DMS 273 (cell line): ENCODE measurements around the gene BCR.
A peak's percentile ranks its signal among the peaks of the same experiment; 100 is the strongest.

ENCODE experiments used
- DNase-seq: peaks from one replicate; lab custom pipeline; 2025; ENCODE audit not compliant: unreplicated experiment; lab: John Stamatoyannopoulos, UW

BCR gene

DNA sequence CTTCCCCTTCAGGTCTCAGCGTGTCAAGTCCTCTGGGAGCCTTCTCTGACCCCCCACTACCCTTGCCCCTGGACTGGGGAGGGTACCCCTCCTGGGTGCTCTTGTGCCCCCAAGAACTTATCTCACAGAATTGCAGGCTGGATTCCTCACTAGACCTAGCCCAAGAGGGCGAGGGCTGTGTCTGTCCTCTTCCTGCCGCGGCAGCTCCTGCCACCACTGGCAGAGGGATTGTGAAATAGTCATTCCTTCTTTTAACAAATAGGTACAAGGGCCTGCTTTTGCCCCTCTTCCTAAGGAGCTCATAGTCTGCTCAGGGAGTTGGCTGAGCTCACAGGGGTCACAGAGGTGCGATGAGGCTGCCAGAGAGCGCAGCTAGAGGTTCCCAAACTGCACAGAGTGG lies 29.5 kb upstream of the BCR start:
- DNase-seq = no peak

DNA sequence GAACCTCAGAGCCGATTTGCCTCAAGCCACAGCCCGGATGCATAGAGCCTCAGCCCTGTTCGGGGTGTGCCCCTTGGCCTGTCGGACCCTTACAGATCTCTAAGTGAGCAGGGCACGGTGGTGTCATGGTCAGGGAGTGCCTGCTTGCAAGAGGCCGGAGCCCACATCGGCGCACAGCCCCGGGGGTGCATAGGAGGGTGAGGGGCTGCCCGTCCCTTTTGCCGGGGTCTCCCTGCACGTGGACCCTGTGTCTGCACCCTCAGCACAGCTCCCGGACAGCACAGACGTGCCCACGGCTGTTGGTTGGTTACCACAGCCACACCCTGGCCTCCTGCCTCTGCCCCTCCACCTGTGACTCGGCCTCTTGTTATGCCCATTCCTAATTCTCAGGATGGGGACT lies 28.5 kb upstream of the BCR start:
- no peak for DNase-seq

DNA sequence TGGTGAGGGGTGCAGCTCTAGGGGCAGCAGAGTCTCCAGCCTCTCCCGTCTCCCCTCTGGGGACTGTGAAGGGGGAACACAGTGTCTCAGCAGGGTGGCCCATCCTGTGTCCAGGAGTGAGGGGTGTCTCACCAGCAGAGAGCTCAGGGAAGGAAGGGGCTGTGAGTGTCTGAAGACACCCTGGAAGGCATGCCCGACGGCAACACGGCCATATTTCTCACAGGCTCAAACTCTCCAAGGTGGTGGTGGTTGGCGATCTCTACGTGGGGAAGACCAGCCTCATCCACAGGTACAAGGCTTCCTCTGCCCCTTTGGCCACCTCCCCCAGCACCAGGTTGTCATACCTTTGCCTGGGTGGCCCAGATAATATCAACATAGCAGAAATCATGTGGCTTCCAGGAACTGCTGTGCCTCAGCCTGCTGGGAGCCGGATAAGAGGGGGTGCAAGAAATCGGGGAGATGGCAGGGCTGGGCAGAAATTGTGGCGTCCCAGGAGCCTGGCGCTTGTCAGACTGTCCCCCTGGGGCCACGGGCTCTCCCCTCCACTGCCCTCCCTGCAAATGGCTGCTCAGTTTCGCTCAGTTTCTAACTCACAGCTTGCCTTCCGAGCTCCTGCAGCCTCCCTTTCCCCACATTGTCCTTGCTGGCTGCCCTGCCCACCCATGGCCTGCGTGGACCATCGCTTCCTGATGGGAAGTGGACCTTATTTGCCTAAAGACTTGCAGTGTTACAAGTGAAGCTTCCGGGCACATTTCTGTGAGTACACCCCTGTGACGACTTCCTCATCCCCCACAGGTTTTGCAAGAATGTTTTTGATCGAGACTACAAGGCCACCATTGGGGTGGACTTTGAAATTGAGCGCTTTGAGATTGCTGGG lies 27.8 kb upstream of the BCR start:
- DNase-seq = no peak

GRCh38 chr22:23153994-23154393 lies 26.3 kb upstream of the BCR start:
- no peak for DNase-seq

- DNase-seq = no peak
Observed at GRCh38 chr22:23154461-23154860, 25.8 kb upstream of the BCR start.

DNA sequence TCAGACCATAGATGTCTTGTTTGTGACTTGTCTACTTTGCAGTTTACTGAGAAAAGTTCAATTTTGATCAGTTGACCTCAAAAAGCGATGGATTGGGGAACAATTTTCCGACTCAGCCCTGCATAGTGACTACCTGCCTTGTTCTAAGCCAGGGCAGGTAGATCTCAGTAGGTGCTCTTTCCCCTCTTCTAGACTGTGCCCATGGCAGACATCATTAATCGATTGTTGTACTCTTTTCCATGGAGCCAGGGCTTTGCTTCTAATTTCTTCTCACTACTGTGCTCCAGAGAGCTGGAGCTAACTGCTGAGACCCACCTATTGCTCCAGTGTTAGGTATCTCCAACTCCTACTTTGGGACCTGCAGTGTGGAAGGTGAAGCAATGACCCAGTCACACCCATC lies 25.2 kb upstream of the BCR start:
- DNase-seq = no peak

DNA sequence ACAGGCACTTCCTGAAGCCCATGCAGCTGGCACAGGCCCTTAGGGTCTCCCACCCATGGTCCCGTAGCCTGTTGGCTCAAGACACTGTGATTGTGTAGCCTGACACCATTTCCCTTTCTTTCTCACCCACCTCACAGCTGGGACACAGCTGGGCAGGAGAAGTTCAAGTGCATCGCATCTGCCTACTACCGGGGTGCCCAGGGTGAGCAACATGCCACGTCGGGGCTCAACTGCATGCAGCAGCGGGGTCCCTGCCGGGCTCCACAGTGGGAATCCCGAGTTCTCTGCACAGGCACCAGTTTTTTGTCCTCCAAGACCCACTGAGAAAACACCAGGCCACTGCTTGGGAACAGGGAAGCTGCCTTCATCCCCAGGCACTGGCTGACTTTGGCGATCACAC lies 24.5 kb upstream of the BCR start:
- no peak for DNase-seq

- no peak for DNase-seq
Observed at GRCh38 chr22:23156286-23156685, 24.0 kb upstream of the BCR start.

DNA sequence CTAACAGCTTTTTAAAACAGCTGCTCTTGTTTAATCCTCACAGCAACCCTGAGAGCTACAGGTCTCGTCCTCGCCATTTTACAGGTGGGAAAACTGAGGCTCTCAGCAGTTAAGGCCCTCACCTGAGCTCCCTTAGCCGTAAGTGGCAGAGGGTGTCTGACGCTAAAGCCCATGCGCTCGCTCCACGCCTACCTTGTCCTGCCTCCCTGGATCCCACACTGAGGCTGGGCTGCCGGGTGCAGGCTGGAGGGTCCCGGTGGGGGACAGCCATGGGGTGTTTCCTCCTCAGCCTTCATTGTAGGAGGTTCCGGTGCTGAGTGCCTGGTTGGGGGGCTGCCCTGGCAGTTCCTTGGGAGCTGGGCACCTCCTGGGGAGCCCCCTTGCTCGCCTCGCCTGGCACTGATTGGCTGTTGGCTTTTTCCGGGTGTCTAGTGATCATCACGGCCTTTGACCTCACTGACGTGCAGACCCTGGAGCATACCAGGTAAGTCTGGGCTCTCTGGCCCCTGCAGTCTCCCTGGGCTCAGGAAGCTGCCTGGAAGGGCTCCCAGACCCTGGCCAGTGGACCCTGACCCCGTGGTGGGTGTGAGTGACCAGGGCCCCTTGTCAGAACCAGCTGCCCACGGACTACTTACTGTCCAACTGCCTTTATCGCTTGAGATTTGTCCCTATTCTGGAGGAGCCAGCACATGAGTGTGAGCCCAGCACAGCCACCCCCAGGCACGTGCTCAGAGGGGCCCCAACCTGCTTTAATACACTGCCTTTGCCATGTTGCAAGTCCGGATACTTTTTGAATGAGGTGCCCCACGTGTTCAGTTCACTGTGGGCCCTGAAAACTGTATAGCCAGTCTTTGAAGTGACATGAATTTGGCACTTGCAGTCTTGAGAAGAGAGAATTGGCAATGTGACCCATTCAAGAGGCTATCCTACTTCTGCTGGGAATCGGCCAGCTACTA lies 22.5 kb upstream of the BCR start:
- no peak for DNase-seq

- no peak for DNase-seq
Observed at GRCh38 chr22:23158516-23159290, 21.6 kb upstream of the BCR start.

DNA sequence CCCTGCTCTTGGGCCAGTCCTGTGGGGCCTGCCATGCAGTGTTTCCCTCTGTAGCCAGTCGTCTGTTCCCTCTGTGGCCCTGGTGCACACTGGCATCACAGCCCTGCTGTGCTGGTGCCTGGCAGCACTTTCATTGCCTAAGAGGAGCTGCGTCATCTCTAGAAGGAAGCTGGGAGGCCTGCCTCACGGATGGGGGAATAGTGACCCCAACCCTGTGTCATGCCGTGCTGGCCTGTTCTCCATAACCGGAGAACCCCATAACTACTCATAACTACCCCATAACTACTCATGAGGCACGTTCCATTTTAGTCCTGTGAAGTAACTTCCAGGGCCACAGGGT lies 21.0 kb upstream of the BCR start:
- DNase-seq = no peak

- no peak for DNase-seq
Observed at GRCh38 chr22:23161029-23161428, 19.3 kb upstream of the BCR start.

- DNase-seq = no peak
Observed at GRCh38 chr22:23161574-23161973, 18.7 kb upstream of the BCR start.

DNA sequence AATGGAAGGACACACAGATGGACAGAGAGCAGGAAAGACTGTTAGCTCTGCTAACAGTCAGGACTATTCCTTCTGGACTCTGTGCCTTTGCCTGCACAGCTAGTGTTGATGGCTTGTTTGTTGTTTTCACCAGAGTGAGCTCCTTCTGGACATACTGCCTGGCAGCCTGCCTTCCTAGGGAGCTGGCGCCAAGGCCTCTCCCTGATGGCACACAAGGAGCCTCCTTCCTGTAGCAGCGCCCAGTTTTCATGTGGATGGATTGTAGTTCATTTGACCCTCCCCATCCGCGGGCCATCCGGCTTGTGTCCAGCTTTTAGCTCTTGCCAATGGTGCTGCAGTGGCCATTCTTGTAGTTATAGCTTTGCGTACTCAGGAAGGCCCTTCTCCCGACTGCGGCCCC lies 16.6 kb upstream of the BCR start:
- DNase-seq = peak; percentile 83

GRCh38 chr22:23164091-23164490 lies 16.2 kb upstream of the BCR start:
- peak; percentile 69 for DNase-seq

- no peak for DNase-seq
Observed at GRCh38 chr22:23166042-23166831, 14.1 kb upstream of the BCR start.

GRCh38 chr22:23166841-23167616 lies 13.3 kb upstream of the BCR start:
- peak; percentile 24 for DNase-seq

GRCh38 chr22:23168391-23169042 lies 11.8 kb upstream of the BCR start:
- DNase-seq = peak; percentile 72

- no peak for DNase-seq
Observed at GRCh38 chr22:23169043-23169406, 11.3 kb upstream of the BCR start.
